H1 (cell line): ENCODE data around the gene NRM. TPM values are rescaled to one million over a fixed set of nuclear protein-coding genes. Genes with fewer than 3 reads are reported as not detected.

Source experiments
- CTCF ChIA-PET: fragments of 300-600 bp; sonication (Branson Sonifier 250); formaldehyde crosslinking; loops from one replicate; lab custom pipeline; 2021; ENCODE audit not compliant: partially characterized antibody; lab: Charles Lee
- POLR2A ChIA-PET: fragments of 300-600 bp; sonication (Branson Sonifier 250); formaldehyde crosslinking; loops from one replicate; lab custom pipeline; 2021; ENCODE audit warnings: inconsistent platforms; ENCODE audit not compliant: partially characterized antibody; lab: Charles Lee
- DNase-seq, 2 experiments: peaks; one replicate each; pipeline versions ENCODE4 v3.0.0 to v3.0.0-alpha.2; 2010 to 2022; ENCODE audit warnings: low spot score in 2 of 2, low read depth in 1 of 2, mixed read lengths in 1 of 2
- FAIRE-seq: peaks from 2 replicates; lab custom pipeline; 2011; peaks lifted over from hg19 to GRCh38; lab: Jason Lieb, UNC
- H2AFZ ChIP-seq: 2 replicates; pipeline ENCODE4 v1.8.1; 2012; ENCODE audit warnings: low read length, inconsistent platforms
- H2AK5ac ChIP-seq: 2 replicates; pipeline ENCODE4 v1.6.1; 2013; ENCODE audit warnings: low read depth, low read length
- H2BK120ac ChIP-seq: replicated peaks from 2 replicates; pipeline ENCODE3; 2013; ENCODE audit warnings: low read depth, low read length, inconsistent platforms
- H2BK12ac ChIP-seq: 2 replicates; pipeline ENCODE4 v1.6.1; 2013; ENCODE audit warnings: low read depth, low read length
- H2BK15ac ChIP-seq: 2 replicates; pipeline ENCODE4 v1.6.1; 2013; ENCODE audit warnings: low read length
- H2BK20ac ChIP-seq: 2 replicates; pipeline ENCODE4 v1.6.1; 2013; ENCODE audit warnings: low read length
- H2BK5ac ChIP-seq: 2 replicates; pipeline ENCODE4 v1.6.1; 2013; ENCODE audit warnings: low read depth, low read length
- H3K14ac ChIP-seq: 2 replicates; pipeline ENCODE4 v1.6.1; 2013; ENCODE audit warnings: inconsistent platforms; ENCODE audit not compliant: insufficient read length
- H3K18ac ChIP-seq: 2 replicates; pipeline ENCODE4 v1.6.1; 2013; ENCODE audit warnings: low read length; ENCODE audit errors: extremely low read depth
- H3K23ac ChIP-seq: 2 replicates; pipeline ENCODE4 v1.6.1; 2013; ENCODE audit warnings: inconsistent platforms; ENCODE audit not compliant: insufficient read length
- H3K23me2 ChIP-seq: 2 replicates; pipeline ENCODE4 v1.6.1; 2013; ENCODE audit warnings: low read depth, low read length
- H3K27ac ChIP-seq: 2 replicates; pipeline ENCODE4 v1.6.1; 2011; ENCODE audit warnings: low read depth, low read length, inconsistent platforms
- H3K27me3 ChIP-seq, 4 experiments: replicated peaks in 1 of 4; 1 replicate in 1 of 4; 2 replicates in 3 of 4; pipeline versions ENCODE4 v1.6.1 to v1.8.1; 2011 to 2013; ENCODE audit warnings: low read length in 3 of 4, mild to moderate bottlenecking in 3 of 4, inconsistent platforms in 2 of 4, mixed read lengths in 2 of 4, moderate library complexity in 1 of 4; ENCODE audit not compliant: control insufficient read depth in 3 of 4, insufficient read depth in 3 of 4; ENCODE audit errors: extremely low read depth in 1 of 4
- H3K36me3 ChIP-seq, 4 experiments: 2 replicates each; pipeline versions ENCODE4 v1.6.1 to v1.8.1; 2011 to 2013; ENCODE audit warnings: mild to moderate bottlenecking in 4 of 4, low read length in 3 of 4, moderate library complexity in 2 of 4, control low read depth in 1 of 4, inconsistent platforms in 1 of 4; ENCODE audit not compliant: insufficient read depth in 4 of 4, control insufficient read depth in 2 of 4
- H3K4ac ChIP-seq: replicated peaks from 2 replicates; pipeline ENCODE3; 2013; ENCODE audit warnings: low read length, low read depth, mixed read lengths, inconsistent platforms; ENCODE audit not compliant: insufficient read length
- H3K4me1 ChIP-seq, 4 experiments: replicated peaks in 1 of 4; 1 replicate in 1 of 4; 2 replicates in 3 of 4; pipeline versions ENCODE4 v1.6.1 to v1.8.1; 2011 to 2013; ENCODE audit warnings: low read length in 3 of 4, inconsistent platforms in 2 of 4, mixed read lengths in 1 of 4; ENCODE audit not compliant: insufficient read depth in 4 of 4, control insufficient read depth in 3 of 4
- H3K4me2 ChIP-seq, 2 experiments: 2 replicates each; pipeline versions ENCODE4 v1.6.1 to v1.8.1; 2011 to 2013; ENCODE audit warnings: low read depth in 2 of 2, low read length in 2 of 2, control low read depth in 1 of 2, inconsistent platforms in 1 of 2, mild to moderate bottlenecking in 1 of 2; ENCODE audit not compliant: insufficient read depth in 1 of 2
- H3K4me3 ChIP-seq, 4 experiments: fragments of 200-600, 300-600 bp in 1 of 4; sonication (generic), shearing (Covaris generic), sonication (Bioruptor Twin) in 1 of 4; 2 replicates each; pipeline versions ENCODE4 v1.5.1 to v1.8.1; 2011 to 2016; ENCODE audit warnings: low read length in 4 of 4, low read depth in 3 of 4, control low read depth in 2 of 4, inconsistent platforms in 2 of 4, mild to moderate bottlenecking in 2 of 4, mixed read lengths in 1 of 4, moderate library complexity in 1 of 4; ENCODE audit not compliant: insufficient read depth in 2 of 4; ENCODE audit errors: extremely low read depth in 1 of 4
- H3K56ac ChIP-seq: replicated peaks from 2 replicates; pipeline ENCODE3; 2013; ENCODE audit warnings: low read depth, mild to moderate bottlenecking, mixed read lengths, low read length, inconsistent platforms; ENCODE audit not compliant: insufficient read length
- H3K79me1 ChIP-seq: 2 replicates; pipeline ENCODE4 v1.6.1; 2013; ENCODE audit warnings: low read depth, low read length, control low read depth
- H3K79me2 ChIP-seq, 2 experiments: 2 replicates each; pipeline versions ENCODE4 v1.6.1 to v1.8.1; 2012 to 2013; ENCODE audit warnings: low read length in 2 of 2, mild to moderate bottlenecking in 2 of 2, inconsistent platforms in 1 of 2; ENCODE audit not compliant: insufficient read depth in 2 of 2, control insufficient read depth in 1 of 2
- H3K9ac ChIP-seq, 4 experiments: replicated peaks in 1 of 4; 1 replicate in 1 of 4; 2 replicates in 3 of 4; pipeline versions ENCODE4 v1.6.1 to v1.8.1; 2011 to 2013; ENCODE audit warnings: low read depth in 3 of 4, low read length in 3 of 4, control low read depth in 2 of 4, mild to moderate bottlenecking in 2 of 4, moderate library complexity in 2 of 4, inconsistent platforms in 1 of 4; ENCODE audit errors: extremely low read depth in 1 of 4
- H3K9me3 ChIP-seq, 2 experiments: 2 replicates each; pipeline versions ENCODE4 v1.6.1 to v1.8.1; 2012 to 2013; ENCODE audit warnings: mild to moderate bottlenecking in 2 of 2, moderate library complexity in 2 of 2, control low read depth in 1 of 2, inconsistent platforms in 1 of 2, low read depth in 1 of 2, low read length in 1 of 2, mixed read lengths in 1 of 2; ENCODE audit not compliant: insufficient read depth in 2 of 2
- H4K20me1 ChIP-seq, 2 experiments: replicated peaks in 1 of 2; 2 replicates each; pipeline versions ENCODE3 to v1.8.1; 2011 to 2013; ENCODE audit warnings: inconsistent platforms in 2 of 2, low read length in 2 of 2, mild to moderate bottlenecking in 1 of 2; ENCODE audit not compliant: insufficient read depth in 2 of 2, control insufficient read depth in 1 of 2
- H4K5ac ChIP-seq: 2 replicates; pipeline ENCODE4 v1.6.1; 2013; ENCODE audit warnings: low read length, low read depth, mixed read lengths, inconsistent platforms; ENCODE audit not compliant: insufficient read length
- H4K8ac ChIP-seq: 2 replicates; pipeline ENCODE4 v1.8.0; 2013; ENCODE audit warnings: mild to moderate bottlenecking, moderate library complexity, low read length, inconsistent platforms; ENCODE audit not compliant: insufficient read depth; ENCODE audit errors: extremely low read depth
- H4K91ac ChIP-seq: replicated peaks from 2 replicates; pipeline ENCODE3; 2013; ENCODE audit warnings: low read length, mixed read lengths, inconsistent platforms; ENCODE audit not compliant: insufficient read length
- CBX5 ChIP-seq: fragments of 300-800, 300-1000 bp; sonication (generic); IDR thresholded peaks from 2 replicates; pipeline ENCODE4 v1.7.1; 2016; ENCODE audit warnings: antibody characterized with exemption, low read length, low read depth
- SAP30 ChIP-seq: fragments of 300-600 bp; sonication (generic); IDR thresholded peaks from 2 replicates; pipeline ENCODE4 v1.7.1; 2012; ENCODE audit warnings: low read length, moderate library complexity, mild to moderate bottlenecking, inconsistent platforms; ENCODE audit not compliant: insufficient read depth, insufficient replicate concordance
- SIN3A ChIP-seq, 2 experiments: IDR thresholded peaks in 1 of 2; conservative IDR thresholded peaks in 1 of 2; 2 replicates each; pipeline ENCODE4 v1.6.1; 2011 to 2012; ENCODE audit warnings: low read length in 2 of 2, improper control_type of control experiment in 1 of 2, low read depth in 1 of 2, mild to moderate bottlenecking in 1 of 2
- WGBS, 2 experiments: shearing (Covaris generic) in 1 of 2; methylation state at CpG; one replicate each; pipeline versions ENCODE4 v1.1.6 to v1.1.7; 2013 to 2015; ENCODE audit warnings: low lambda C conversion rate in 2 of 2, mixed read lengths in 2 of 2, inconsistent platforms in 1 of 2, low coverage in 1 of 2, missing lambda C conversion rate in 1 of 2; ENCODE audit not compliant: insufficient replicate concordance in 2 of 2, insufficient coverage in 1 of 2, insufficient read length in 1 of 2; ENCODE audit errors: extremely low coverage in 1 of 2, missing lambda C conversion rate in 1 of 2; 5-methylcytosine and 5-hydroxymethylcytosine counted together
- polyA plus RNA-seq, 7 experiments: library from polyadenylated mRNA; depleted of rRNA in 3 of 7; stranded (reverse) in 5 of 7; unstranded in 2 of 7; fragments of >200 nt in 5 of 7; fragments of 200-250 nt in 2 of 7; gene quantifications; 1 replicate in 5 of 7; 2 replicates in 1 of 7; 4 replicates in 1 of 7; pipeline versions ENCODE4 v1.2.1 to v1.2.3, GENCODE V29; 2011 to 2013; ENCODE audit warnings: missing spikeins in 2 of 7, mixed read lengths in 2 of 7
- total RNA-seq: library from RNA; stranded (reverse); fragmentation: NEBNext Ultra II Directional; extraction: Animal tissue kit (Norgen Biotek cat#: 25700); gene quantifications from 2 replicates; pipeline ENCODE4 v1.2.1, GENCODE V29; 2021

Gene NRM
- total and polyA plus RNA-seq, 2 of the 8 experiments (the other 6 are each of a cell fraction or from before 2014, with no cell fraction given), result 27.3 to 50.4 TPM

DNA sequence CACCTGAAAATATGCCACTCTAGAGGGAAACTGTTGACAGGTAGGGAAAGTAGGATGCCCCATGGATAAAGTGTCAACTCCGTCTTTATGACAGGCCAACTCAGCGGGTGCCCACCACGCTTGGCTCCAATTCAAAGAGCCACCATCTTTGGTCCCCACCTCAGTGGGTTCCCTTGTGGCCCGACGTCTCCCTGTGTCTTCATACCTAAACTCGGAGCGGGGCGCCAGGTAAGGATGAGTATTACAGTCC, 26.0 kb upstream of the NRM start:
- WGBS, 2 experiments, result 3% methylated on average over 8 of the region's 8 CpGs; no CpG with 5 or more reads in 1 of the 2 experiments
- no peaks in the 10 kb centered on the region for H3K27me3 ChIP-seq
- H2BK12ac ChIP-seq, result no peak overlapping the region
- peak overlapping the region; percentile 85; the same call in 1 of the 2 replicates for H4K8ac ChIP-seq
- H3K9ac ChIP-seq, result peak overlapping the region; percentile 53 to 77 (median 70)
- H3K4ac ChIP-seq, result peak overlapping the region; percentile 5
- H3K27ac ChIP-seq, result peak overlapping the region; percentile 33; the same call in 1 of the 2 replicates
- POLR2A ChIA-PET, result interaction anchor here (0.7 to 35.9 kb wide), 16 partner anchors 9 to 168 kb away, joined by 3 to 732 read pairs (median 4); partner anchors contain the start of genes ATAT1, C6orf136, DDR1 and DHX16
- H3K56ac ChIP-seq, result peak overlapping the region; percentile 24
- peaks cover 11% of the 10 kb centered on the region for H3K23me2 ChIP-seq
- H3K4me3 ChIP-seq, result peak overlapping the region; percentile 63 to 100 (median 82)
- H3K9me3 ChIP-seq, result no peaks in the 10 kb centered on the region
- H3K23ac ChIP-seq, result no peak overlapping the region
- no peak overlapping the region for H2BK20ac ChIP-seq
- H2BK15ac ChIP-seq, result no peak overlapping the region
- H2BK120ac ChIP-seq, result peak overlapping the region; percentile 24
- peak overlapping the region; percentile 57 for H2BK5ac ChIP-seq
- no peak overlapping the region for H2AFZ ChIP-seq
- peak overlapping the region; percentile 90 for H4K5ac ChIP-seq
- FAIRE-seq, result no peak
- H3K79me1 ChIP-seq, result peaks cover 3% of the 10 kb centered on the region; the same call in 1 of the 2 replicates
- peaks cover 24 to 35% (median 27%) of the 10 kb centered on the region in 4 experiments for H3K36me3 ChIP-seq
- no peak overlapping the region for H3K14ac ChIP-seq
- peak overlapping the region; percentile 79 for H3K4me2 ChIP-seq
- peaks cover 0 to 2% (median 0%) of the 10 kb centered on the region in 4 experiments; a peak in 6 of 7 replicates for H3K4me1 ChIP-seq
- H4K91ac ChIP-seq, result peak overlapping the region; percentile 76
- peaks cover 4 to 30% of the 10 kb centered on the region in 2 experiments for H3K79me2 ChIP-seq
- TF ChIP-seq SAP30, result peak; percentile 81
- TF ChIP-seq SIN3A (conservative IDR thresholded peaks at IDR 0.05 in 1 of 2, IDR thresholded peaks at IDR 0.05 in 1 of 2; ENCODE audit: low read depth in 1 of 2, low read length in 2 of 2), result peak; percentile 83 to 87; a peak in 3 of 4 replicates
- no peak for TF ChIP-seq CBX5
- TF ChIP-seq, all 59 proteins: peak for 2
- H2AK5ac ChIP-seq, result no peak overlapping the region
- H3K18ac ChIP-seq, result peak overlapping the region; percentile 10; the same call in 1 of the 2 replicates
- H4K20me1 ChIP-seq, result peaks cover 0 to 6% of the 10 kb centered on the region in 2 experiments
- DNase-seq, result no peak
- CTCF ChIA-PET, result interaction anchor here (0.8 to 8.2 kb wide), 7 partner anchors 11 to 325 kb away, joined by 3 to 61 read pairs (median 5); partner anchors contain the start of gene NRM
